HG02840 (cell line): ENCODE data around the gene SDK1.

ENCODE experiments used
- ATAC-seq: cut with Tn5 transposase; IDR thresholded peaks from one replicate; pipeline ENCODE4 v1.9.1; 2021; ENCODE audit warnings: mild to moderate bottlenecking, moderate library complexity, moderate number of reproducible peaks; ENCODE audit not compliant: unreplicated experiment, low FRiP score

Gene SDK1

DNA sequence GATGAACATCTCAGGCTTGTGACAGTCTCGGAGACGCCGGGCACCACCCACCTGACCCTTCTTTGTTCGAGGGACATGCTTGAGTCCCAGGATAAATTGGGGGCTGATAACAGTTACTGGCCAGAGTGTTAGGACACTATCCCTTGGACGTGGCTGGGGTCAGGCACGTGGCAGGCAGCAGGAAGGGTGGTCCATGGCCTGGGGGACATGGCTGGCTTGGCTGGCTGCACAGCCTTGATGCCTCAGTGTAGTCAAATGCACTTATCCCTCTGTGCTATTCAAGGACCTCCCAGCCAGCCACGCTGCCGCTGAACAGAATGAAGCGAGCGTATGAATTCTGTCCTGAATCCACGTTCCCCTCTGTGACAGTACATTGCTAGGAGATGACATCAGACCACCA, 719.0 kb downstream of the SDK1 start:
- no peak for ATAC-seq

DNA sequence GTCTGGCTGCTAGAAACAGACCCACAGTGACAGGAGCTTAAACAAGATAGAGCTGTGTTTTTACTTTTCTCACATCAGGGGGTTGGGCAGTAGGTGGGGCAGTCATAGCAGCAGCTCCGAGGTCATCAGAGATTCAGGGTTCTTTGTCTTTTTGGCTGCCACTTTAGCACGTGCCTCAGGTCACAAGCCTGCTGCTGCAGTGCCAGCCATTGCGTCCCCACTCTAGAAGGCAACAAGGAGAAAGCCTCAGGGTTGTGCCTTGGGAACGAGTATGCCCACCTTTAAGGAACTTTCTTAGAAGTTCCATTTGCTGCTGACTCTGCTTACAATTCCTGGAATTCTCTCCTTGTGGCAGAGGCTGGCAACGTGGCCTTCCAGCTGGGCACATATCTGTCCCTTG, 720.4 kb downstream of the SDK1 start:
- ATAC-seq, result no peak

DNA sequence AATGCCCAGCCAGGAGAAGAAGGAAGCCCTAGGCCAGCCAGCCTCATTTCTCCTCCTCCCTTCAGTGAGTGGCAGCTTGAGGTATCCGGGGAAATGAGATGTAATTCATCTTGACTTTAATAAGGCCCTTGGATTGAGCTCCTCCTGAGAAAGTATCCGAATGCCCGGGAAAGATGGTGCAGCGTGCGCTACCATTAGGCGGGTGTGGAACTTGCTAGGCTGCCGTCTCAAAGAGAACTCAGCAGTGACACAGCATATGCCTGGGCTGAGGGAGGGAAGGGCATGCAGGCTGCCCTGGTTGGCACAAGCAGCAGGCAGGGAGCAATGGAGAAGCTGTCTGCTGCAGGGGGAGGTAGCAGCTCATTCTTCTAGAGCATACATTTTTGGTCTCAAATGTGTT, 721.2 kb downstream of the SDK1 start:
- ATAC-seq, result no peak

DNA sequence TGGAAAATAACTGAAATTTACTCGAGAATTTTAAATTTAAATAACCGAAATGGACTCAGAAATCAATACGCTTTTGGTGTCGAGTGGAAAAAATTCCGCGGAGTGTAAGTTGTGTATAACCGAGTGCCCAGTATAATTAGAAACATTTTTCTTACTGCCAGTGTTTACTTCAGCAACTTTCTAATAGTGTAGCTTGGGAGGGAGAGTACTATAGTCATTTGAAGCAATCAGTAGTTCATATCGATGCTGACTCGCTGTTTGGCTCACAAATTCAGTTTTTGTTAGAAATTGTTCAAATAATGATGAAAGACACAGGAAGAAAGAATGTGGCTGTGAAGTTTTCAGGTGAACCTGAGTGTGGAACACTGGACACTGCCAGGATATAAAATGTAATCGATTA, 722.5 kb downstream of the SDK1 start:
- ATAC-seq, result no peak

DNA sequence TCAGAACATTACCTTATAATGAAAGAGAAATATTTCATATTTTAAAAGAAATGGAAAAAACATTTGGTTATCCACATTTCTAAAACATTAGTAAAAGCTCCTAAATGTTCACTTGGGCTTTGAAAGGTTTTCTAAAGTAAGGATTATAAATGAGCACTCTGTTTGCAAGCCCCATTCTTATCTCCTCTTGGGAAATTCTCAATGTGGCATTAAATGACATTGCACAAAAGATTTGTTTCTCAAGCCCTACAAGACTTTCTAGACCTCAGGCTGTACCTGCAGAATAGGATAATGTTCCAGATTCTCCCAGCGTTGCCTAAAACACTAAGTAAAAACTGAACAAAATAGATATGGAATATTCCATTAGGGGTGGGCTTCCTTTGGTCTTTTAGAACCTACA, 723.1 kb downstream of the SDK1 start:
- no peak for ATAC-seq

DNA sequence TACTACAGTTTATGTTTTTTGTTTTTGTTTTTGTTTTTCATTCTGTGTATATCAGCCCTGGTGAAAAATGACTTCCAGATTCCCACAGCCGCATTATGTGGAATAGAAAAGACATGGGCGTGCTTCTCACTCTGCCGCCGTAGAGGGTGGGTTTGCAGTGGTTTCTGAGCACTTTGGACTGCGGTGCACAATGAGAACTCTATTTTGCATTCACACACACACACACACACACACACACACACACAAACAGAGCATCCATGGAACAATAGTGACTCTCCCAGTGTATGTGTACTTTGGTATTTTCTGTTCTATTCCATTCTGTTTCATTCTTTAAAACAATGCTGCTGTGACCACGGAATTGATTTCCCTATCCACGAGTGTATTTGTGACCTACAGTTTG, 723.8 kb downstream of the SDK1 start:
- no peak for ATAC-seq

DNA sequence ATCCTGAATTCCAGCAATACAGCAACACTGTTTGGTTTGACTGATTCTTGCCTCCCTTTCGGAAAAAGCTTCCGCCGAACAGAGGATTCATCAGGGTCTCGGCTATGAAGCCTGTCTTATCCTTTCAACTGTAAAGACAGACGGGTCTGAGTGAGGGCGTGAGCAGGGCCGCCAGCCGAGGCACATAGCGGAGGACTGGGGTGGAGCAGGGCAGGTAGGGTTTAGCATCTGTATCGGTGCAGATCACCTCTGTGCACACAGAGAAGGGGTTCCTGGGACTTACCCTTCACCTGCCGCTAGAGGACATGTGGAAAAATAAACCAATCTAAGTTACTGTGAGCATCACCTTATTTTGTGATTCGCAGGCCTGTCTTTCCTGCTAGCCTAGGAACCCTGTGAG, 724.2 kb downstream of the SDK1 start:
- ATAC-seq, result no peak

DNA sequence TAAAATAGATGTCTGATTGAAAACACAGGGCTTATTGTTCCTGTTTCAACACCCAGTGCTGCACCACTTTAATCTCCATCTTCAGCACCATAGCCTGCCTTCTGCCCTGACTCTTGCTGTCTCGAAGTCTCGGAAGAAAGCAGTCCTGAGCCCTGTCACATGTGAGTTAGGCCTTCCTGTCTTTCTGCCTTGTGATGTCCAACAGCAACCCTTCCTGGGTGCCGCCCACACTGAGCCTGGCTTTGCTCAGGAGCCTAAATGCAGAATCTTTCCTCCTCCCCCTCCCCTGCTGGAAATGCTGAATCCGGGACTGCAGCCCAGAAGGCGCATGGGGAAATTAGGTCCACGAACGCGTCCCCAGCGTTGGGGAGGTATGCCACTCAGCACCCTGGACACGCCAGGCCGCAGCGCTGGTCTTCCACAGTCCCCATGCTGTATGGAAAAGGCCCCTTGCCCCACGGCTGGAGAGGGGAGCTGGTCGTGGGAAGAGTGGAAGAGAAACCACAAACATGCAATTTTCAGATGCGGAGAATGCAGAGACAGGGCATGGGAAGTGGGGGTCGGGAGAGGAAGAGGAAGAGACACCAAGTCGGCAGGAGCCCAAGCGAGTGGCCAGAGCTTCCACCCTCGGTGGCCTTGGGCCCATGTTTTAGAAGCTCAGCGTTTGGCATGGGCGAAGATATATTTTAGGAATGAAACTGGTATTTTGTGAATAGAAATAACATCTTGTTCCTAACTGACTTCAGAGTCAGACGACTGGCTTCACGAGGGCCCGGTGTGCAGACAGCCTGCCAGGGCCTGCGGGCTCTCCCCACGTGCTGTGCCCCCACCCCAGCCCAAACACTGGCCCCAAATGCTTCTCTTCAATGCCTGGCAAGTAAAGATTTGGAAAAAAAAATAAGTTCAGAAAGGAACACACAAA, 724.9 kb downstream of the SDK1 start:
- ATAC-seq, result no peak

DNA sequence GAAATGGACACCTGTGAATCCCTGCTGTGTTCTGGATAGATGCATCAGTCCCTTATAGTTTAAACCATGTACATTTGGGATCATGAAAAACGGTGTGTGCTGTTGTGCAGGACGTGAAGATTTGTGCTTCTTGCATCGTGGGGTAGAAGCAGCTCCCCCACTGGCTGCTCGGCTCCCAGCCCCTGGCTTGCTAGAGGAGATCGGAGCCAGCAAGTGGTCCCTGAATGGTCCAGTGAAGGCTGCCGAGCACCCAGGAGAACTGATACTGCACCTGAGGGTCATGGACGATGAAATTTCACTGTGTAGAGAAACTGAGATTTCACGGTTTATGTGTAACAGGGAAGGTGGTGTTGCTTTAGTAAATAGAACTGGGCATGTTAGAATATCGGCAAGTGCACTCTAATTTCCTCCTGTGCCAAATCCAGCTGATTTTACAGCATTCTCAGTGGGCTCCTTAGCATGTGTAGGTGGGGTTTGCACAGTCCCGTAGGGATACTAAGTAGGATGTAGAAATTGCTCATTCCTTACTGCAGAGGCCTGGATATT, 726.0 kb downstream of the SDK1 start:
- no peak for ATAC-seq

DNA sequence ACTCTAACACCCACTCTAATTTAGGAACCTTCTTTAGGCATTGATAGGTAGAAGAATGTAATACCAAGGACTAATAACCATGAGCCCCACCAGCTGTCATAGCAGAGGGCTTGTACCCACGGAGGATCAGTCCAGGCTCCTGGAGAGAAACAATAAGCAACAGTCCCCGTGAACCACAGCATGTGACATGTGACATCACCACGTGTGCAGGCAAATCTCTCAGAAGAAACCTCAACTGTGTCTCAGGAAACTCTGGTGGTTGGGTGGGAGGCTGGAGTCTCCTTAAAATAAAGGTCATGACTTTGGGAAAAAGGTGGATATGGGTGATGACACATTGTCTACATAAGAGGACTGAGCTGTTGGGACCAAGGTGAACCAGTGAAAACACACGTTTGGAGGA, 727.2 kb downstream of the SDK1 start:
- no peak for ATAC-seq

DNA sequence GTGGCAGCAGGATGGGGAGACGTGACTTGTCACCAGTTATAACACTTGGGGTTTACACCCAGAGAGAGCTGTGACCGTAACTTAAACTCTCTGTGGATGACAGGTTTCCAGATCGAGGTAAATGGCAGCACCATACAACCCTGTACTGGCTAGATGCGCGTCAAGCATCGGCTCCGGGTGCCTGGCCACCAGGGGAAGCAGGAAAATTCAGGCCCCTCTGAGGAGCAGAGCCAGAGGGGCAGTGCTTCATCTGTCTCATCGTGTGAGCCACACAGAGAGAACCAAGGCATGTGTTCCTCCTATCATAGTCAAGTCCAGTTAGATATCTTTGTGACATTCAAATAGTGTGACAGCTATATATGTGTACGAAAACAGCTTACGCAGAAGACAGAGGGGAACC, 728.9 kb downstream of the SDK1 start:
- ATAC-seq, result no peak

DNA sequence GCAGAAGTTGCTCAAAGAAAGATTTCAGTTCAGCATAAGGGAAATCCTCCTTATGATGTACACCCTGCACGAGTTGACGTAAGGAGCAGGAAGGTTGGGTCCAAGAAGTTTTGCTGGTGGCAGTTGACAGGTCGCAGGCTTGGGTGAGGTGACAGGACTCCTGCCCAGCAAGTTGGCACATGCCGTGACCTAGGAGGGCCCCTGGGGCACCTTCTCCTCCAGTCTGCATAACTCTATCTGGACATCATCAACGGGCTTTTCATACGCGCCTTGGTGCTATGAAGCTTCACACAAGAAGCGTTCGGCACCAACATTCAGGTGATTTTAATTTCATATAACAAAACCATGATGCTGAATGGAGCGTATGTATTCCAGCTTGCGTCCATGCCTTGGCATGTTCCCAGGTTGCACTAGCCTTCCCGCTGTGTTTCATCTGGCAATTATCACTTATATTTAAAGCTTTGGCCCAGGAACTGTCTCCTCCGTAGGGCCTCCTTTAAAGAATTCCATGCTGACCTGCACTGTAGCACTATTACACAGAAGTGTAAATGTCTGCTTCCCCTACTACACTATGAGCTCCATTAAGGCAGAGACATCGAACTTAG, 729.4 kb downstream of the SDK1 start:
- ATAC-seq, result no peak

DNA sequence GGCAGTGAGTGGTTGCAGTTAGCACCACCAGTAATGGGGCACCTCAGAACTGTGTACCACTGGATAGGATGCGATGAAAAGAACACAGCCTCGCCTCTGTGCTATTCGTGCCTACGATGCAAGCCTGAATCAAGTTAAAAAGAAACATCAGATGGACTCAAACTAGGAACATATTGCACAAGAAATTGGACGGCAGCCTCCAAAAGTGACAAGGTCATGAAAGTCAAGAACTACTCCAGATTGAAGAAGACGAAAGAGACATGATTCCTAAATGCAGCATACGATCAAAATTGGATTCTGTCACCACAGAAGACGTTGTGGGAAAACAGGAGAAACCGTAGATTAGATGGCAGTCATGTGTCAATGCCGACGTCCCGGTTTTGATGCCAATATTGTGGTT, 732.9 kb downstream of the SDK1 start:
- no peak for ATAC-seq

DNA sequence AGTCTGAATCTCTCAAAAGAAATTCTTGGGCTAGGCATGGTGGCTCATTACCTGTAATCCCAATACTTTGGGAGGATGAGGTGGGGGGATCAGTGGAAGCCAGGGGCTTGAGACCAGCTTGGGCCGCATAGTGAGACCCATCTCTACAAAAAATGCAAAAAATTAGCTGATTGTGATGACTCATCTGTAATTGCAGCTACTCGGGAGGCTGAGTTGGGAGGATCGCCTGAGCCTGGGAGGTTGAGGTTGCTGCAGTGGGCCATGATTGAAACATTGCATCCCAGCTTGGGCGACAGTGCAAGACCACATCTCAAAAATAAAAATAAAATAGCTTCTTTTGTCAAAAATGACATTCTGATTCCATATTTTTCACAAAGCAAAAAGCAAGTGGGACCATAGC, 736.3 kb downstream of the SDK1 start:
- no peak for ATAC-seq

DNA sequence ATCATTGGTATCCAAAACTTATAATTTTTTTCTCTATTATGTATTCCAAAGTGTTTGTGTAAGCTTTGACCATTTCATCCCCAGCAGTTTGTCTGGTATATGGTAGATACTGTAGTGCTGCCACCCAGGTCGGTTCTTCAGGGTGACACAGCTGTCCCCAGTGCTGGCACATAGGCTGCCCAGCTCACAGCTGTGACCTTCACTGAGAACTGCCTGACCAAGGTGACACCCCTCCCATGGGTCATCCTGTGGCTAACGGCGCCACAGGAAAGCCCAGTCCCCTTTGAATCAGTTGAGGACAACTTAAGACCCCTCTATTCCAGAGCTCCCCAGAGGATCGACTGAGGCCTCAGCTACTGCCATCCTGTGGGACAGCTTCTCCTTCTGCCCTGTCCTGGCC, 736.8 kb downstream of the SDK1 start:
- no peak for ATAC-seq

DNA sequence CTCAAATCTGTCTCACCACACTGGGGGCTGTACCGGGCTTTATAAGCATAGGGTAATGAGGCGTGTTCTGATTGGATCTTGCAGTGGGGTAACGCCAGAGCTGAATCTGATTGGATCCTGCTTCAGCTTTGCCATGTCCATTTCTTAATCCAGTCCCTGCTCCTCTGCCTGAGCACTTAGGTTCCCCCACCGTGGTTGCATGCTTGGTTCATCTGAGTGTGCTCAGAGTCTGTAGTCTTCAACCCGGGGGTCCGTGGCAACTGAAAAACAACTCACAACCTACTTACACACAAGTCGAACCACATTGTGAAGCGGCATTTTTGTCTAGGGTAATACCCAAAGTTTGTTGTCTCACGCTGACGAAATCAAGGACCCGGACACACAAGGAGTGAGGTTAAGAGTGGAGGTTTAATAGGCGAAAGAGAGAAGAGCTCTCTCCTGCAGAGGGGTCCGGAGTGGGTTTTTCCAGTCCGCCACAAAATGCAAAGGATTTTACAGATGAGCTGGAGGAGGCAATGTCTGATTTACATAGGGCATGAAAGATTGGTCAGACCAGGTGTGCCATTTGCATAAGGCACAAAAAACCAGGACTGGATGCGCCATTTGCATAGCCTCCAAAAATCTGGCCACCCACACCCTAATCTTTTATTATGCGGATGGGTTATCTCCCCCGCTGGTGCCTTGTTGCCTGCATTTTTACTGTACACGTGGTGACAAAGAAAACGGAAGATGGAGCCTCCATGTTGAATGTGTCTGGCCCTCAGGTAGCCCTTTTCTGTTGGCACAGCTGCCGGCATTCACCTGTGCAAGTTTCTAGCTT, 739.3 kb downstream of the SDK1 start:
- ATAC-seq, result no peak

DNA sequence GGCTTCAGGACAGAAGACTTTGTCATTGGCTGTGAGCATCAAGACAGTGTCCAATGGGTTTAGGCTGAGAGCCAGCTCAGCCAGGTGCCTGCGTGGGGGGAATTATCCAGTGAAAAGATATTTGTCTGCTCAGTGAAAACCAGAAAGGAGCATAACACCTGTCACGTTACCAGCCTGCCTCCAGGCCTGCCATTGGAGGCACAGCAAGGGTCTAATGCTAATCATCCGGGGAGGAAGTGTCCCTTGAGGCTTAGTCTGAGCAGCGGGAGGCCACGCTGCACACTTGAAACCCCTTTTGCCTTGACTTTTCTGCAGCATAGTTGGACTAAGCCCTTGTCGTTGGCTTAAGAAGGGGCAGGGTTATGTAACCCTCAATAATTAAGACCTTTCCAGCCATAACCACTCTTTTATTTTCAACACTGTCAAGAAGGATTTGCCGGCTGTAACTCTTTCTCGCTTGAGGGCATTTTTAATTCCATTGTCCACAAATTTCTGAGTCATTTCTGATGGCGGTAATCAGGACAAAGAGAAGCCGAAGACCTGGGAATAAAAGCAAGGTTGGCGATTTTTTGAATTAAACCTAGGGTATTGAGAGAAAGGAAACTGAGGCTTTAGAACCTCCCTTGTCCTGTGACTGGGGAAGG, 741.5 kb downstream of the SDK1 start:
- ATAC-seq, result no peak

DNA sequence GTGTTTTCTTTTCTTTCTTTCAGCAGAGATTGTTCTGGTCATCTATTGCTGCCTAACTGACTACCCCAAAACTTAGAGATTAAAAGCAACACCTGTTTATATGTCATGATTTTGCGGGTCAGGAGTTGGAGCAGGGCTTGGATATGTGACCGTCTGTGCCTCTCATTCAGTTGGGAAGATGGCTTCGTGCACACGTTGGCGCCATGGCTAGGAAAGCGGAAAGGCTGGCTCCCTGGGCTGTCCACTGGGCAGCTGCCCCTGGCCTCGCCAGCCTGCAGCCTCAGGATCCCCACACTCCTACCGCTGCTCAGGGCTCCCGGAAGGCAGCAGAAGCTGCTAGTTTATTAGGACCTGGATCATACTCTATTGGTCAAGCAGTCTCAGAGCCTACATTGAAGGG, 742.9 kb downstream of the SDK1 start:
- ATAC-seq, result no peak

DNA sequence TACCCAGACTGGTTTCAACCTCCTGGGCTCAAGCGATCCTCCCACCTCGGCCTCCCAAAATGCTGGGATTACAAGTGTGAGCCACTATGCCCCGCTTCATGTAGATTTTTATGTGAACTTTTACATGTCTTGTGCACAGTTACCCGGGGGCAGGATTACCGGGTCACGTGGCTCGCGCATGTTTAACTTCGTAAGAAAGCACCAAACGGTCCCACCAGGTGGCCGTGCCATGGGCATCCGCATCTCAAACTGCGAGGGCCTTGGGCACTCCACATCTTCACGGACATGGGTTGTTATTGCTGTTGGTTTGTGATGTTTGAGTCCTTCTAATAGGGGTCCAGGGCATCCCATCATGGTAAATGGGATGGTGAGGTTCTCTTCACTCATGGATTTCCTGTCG, 744.4 kb downstream of the SDK1 start:
- ATAC-seq, result no peak

DNA sequence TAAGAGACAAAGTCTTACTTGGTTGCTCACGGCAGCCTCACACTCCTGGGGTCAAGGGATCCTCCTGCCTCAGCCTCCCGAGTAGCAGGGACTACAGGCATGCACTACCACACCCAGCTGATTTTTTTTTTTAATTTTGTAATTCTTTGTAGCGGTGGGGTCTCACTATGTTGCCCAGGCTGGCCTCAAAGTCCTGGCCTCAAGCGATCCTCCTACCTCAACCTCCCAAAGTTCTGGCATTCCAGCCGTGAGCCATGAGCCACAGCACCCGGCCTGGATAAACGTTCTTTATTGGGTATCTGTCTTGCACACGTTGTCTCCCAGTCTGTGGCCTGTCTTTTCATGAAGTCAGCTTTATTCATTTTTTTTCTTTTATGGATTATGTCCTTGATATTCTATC, 744.9 kb downstream of the SDK1 start:
- no peak for ATAC-seq

DNA sequence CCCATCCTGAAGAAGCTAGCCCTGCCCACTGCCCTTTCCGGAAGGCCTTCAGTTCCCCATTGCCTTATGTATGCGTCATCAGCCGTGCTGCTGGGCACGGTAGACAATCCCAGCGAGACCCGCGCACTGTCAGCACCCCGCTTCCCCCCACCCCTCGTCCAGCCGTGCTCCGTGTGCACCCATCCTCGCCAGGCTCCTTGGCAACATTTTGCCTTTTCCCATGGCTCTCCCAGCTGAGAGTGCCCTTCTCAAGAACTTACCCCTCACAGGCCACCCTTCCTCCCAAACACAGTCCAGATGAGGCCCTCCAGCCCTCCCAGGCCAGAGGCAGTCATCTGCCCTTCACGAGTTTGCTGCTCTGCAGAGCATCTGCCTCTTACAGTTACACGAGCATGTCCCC, 747.3 kb downstream of the SDK1 start:
- ATAC-seq, result no peak
